GM18873 (cell line): Measurements from ENCODE around the gene SPATS1.
"Not testable (repeated sequence)": the region's sequence is repeated elsewhere in the genome, so short reads cannot be mapped to it uniquely, and the experiment has no call there.

Source experiments
- ATAC-seq: cut with Tn5 transposase; IDR thresholded peaks from one replicate; pipeline ENCODE4 v1.9.1; 2021; ENCODE audit warnings: mild to moderate bottlenecking, moderate library complexity, moderate number of reproducible peaks; ENCODE audit not compliant: unreplicated experiment, low FRiP score

The SPATS1 gene

GRCh38 chr6:44339763-44340625 is 2.5 kb upstream of the SPATS1 start:
- no peak for ATAC-seq

- no peak for ATAC-seq
These were observed 1.2 kb upstream of the SPATS1 start for GRCh38 chr6:44341095-44341890.

GRCh38 chr6:44342052-44342451 is 398 bp upstream of the SPATS1 start:
- ATAC-seq, result no peak

- ATAC-seq, result not testable (repeated sequence)
These were observed 4.4 kb downstream of the SPATS1 start for GRCh38 chr6:44346818-44347217.

- ATAC-seq, result no peak
These were observed 7.6 kb downstream of the SPATS1 start for GRCh38 chr6:44349904-44350649.

- ATAC-seq, result not testable (repeated sequence)
These were observed 8.2 kb downstream of the SPATS1 start for GRCh38 chr6:44350650-44350994.

GRCh38 chr6:44352259-44352658 is 9.8 kb downstream of the SPATS1 start:
- ATAC-seq, result no peak

GRCh38 chr6:44353336-44353735 is 10.9 kb downstream of the SPATS1 start:
- ATAC-seq, result no peak

GRCh38 chr6:44355640-44356039 is 13.2 kb downstream of the SPATS1 start:
- no peak for ATAC-seq

GRCh38 chr6:44356487-44356886 is 14.0 kb downstream of the SPATS1 start:
- no peak for ATAC-seq

GRCh38 chr6:44359973-44360372 is 17.5 kb downstream of the SPATS1 start:
- ATAC-seq, result no peak

- ATAC-seq, result no peak
These were observed 19.5 kb downstream of the SPATS1 start for GRCh38 chr6:44361947-44362346.

- no peak for ATAC-seq
These were observed 21.0 kb downstream of the SPATS1 start for GRCh38 chr6:44363377-44363926.

- ATAC-seq, result no peak
These were observed 24.3 kb downstream of the SPATS1 start for GRCh38 chr6:44366781-44367180.

GRCh38 chr6:44367681-44368080 is 25.2 kb downstream of the SPATS1 start:
- ATAC-seq, result no peak

GRCh38 chr6:44373051-44373450 is 30.6 kb downstream of the SPATS1 start:
- no peak for ATAC-seq

- ATAC-seq, result no peak
These were observed 31.3 kb downstream of the SPATS1 start for GRCh38 chr6:44373787-44374186.

GRCh38 chr6:44375071-44375470 is 32.6 kb downstream of the SPATS1 start:
- ATAC-seq, result no peak

- ATAC-seq, result no peak
These were observed 35.0 kb downstream of the SPATS1 start for GRCh38 chr6:44377484-44377883.

GRCh38 chr6:44377971-44378370 is 35.5 kb downstream of the SPATS1 start:
- no peak for ATAC-seq

- ATAC-seq, result no peak
These were observed 39.3 kb downstream of the SPATS1 start for GRCh38 chr6:44381739-44382138.
